GM11168 (cell line): ENCODE data around the gene SLC26A11.
"Not testable (repeated sequence)": the region's sequence is repeated elsewhere in the genome, so short reads cannot be mapped to it uniquely, and the experiment has no call there.

Experiments
- in situ Hi-C: fragments of 300-500 bp; cut with MboI; formaldehyde crosslinking; loops from one replicate; pipeline ENCODE4 v1.12.0; 2022; ENCODE audit warnings: low sequenced_read_pairs; ENCODE audit not compliant: unreplicated experiment

Gene SLC26A11

GRCh38 chr17:80274871-80275449 is 54.7 kb downstream of the SLC26A11 start:
- in situ Hi-C loops = no loop called here

- in situ Hi-C loops = not testable (repeated sequence)
Observed at GRCh38 chr17:80275857-80276256, 55.6 kb downstream of the SLC26A11 start.

GRCh38 chr17:80277751-80278671 is 57.8 kb downstream of the SLC26A11 start:
- in situ Hi-C loops = no loop called here

- in situ Hi-C loops = no loop called here
Observed at GRCh38 chr17:80279895-80280294, 59.7 kb downstream of the SLC26A11 start.

DNA sequence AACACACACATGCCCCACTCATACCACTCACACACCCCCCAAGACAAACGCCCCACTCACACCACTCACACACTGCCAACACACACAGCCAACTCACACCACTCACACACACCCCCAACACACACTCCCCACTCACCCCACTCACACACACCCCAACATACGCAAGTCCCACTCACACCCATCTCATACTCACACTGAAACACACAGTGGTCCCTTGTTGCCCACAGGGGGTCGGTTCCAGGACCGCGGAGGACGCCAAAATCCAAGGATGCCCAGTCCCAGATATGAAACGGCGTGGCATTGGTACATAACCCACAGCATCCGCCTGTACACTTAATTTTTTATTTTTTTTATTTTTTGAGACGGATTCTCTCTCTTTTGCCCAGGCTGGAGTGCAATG is 61.3 kb downstream of the SLC26A11 start:
- in situ Hi-C loops = no loop called here

DNA sequence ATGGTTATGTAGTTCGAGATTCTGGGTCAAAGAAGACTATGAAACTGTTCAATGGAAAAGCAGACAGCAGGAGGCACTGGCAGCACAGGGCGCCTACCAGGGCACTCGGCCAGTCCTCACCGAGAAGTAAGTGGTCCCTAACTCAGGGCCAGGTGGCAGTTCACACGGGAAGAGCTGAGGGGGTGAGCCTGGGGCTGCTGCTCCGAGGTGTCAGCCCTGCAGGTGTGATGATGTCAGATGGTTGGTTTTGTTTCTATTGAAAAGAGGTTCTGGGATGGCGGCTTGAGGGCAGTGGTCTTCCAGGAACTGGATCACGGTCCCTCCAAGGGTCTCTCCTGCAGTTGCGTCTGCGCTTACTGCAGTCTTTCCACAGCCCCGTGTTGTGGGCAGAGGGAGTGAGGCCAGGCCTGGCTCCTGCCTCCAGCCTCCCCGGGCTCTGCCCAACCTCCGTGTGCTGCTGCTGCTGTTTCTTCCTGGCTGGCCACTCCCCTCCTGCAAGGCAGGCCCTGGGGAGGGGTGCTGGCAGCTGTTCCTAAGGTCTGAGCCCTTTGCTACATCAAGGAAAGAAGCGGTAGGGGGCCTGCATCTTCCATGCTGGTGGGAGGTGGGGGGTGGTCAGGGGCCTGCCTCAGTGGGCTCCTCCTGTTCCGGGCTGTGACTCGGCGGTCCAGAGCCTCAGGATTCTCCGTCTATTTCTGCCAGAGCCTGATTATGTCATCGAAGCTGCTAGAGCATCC is 63.1 kb downstream of the SLC26A11 start:
- in situ Hi-C loops = no loop called here

- in situ Hi-C loops = no loop called here
Observed at GRCh38 chr17:80284631-80285030, 64.4 kb downstream of the SLC26A11 start.

DNA sequence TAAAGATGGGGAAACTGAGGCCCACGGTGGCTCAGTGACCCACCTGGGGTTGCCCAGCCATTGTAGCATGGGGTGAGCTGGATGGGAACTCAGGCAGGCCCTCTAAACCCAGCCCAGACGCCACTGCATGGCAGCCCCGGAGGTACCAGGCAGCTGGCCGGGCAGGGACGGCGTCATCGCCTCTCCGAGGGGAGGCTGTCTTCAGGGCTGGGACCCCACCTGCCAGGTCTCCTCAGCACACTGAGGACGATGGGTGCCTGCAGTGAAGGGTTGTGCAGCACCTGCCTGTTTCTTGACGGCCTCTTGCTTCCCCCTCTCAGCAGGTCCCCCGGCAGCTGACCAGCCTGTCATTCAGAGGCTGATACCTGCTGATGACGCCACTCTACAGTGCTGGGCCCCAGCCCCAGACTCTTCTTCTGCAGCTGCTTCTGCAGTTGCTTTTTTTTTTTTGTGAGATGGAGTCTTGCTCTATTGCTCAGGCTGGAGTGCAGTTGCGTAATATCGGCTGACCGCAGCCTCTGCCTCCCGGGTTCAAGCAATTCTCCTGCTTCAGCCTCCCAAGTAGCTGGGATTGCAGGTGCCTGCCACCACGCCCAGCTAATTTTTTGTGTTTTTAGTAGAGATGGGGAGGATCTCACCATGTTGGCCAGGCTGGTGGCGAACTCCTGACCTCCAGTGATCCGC is 65.2 kb downstream of the SLC26A11 start:
- in situ Hi-C loops = no loop called here

- in situ Hi-C loops = no loop called here
Observed at GRCh38 chr17:80286638-80286960, 66.4 kb downstream of the SLC26A11 start.

- in situ Hi-C loops = no loop called here
Observed at GRCh38 chr17:80287038-80287437, 66.8 kb downstream of the SLC26A11 start.

- in situ Hi-C loops = no loop called here
Observed at GRCh38 chr17:80287806-80288567, 67.8 kb downstream of the SLC26A11 start.

DNA sequence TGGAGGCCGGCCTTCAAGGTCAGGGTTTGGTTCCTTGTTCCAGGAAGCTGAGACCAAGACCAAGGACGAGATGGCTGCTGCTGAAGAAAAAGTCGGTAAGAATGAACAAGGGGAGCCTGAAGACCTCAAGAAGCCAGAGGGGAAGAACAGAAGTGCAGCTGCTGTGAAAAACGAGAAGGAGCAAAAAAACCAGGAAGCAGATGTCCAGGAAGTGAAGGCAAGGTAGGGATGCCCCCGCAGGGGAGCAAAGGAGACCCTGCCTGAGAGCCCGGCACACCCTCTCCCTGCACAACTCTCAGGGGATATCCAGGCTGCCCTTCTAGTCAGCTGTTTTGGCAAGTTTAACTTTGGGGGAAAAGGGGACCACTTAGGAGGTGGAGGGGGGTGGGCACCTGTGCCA is 69.4 kb downstream of the SLC26A11 start:
- in situ Hi-C loops = no loop called here

DNA sequence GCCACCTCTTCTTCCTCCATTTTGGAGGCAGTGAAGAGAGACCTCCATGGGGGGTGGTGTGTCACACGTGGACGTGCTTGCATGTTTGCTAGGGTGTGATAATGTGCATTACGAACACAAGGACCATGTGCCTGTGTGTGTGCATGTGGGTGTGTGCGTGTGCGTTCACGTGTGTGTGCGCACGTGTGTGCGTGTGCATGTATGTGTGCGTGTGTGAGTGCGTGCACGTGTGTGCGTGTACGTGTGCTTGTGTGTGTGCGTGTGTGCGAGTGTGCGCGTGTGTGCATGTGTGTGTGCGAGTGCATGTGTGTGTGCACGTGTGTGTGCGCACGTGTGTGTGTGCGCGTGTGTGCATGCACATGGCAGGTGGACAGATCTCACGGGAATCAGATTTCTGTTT is 69.9 kb downstream of the SLC26A11 start:
- in situ Hi-C loops = no loop called here

DNA sequence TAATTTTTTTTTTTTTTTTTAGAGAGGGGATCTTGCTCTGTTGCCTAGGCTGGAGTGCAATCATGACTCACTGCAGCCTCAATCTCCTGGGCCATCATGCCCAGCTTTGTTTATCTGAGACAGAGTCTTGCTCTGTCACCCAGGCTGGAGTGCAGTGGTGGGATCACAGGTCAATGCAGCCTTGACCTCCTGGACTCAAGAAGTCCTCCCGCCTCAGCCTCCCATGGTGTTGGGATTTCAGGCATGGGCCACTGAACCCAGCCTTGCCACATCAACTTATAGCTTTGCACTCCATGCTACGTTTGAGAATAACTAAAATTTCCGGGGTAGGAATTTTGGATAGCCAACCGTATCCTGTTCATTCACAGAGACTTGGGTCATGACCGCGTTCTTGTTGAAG is 71.0 kb downstream of the SLC26A11 start:
- in situ Hi-C loops = no loop called here

DNA sequence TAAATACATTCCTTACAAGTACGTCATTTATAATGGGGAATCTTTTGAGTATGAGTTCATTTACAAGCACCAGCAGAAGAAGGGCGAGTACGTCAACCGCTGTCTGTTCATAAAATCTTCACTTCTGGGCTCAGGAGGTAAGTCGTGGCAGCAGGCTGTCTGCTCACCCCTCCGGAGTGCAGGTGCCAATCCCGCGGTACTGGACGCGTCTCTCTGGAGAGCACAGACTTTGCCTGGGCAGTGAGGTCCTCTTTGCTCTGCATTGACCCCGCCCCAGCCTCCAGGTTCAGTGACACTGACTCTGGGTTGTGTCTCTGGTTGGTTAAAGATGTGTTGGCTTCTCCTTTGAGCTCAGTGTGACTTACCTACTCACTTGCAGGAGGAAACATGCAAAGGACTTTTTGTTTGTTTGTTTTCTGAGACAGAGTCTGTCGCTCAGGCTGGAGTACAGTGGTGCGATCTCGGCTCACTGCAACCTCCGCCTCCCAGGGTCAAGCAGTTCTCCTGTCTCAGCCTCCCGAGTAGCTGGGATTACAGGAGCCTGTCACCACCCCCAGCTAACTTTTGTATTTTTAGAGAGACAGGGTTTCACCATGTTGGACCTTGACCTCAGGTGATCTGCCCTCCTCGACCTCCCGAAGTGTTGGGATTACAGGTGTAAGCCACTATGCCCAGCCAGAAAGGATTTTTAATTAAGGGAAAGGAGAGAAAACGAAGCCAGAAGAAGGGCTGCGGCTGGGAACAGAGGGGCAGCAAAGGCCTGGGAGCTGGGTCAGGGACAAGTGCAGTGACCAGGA is 71.7 kb downstream of the SLC26A11 start:
- in situ Hi-C loops = no loop called here

- in situ Hi-C loops = no loop called here
Observed at GRCh38 chr17:80292521-80292971, 72.3 kb downstream of the SLC26A11 start.

DNA sequence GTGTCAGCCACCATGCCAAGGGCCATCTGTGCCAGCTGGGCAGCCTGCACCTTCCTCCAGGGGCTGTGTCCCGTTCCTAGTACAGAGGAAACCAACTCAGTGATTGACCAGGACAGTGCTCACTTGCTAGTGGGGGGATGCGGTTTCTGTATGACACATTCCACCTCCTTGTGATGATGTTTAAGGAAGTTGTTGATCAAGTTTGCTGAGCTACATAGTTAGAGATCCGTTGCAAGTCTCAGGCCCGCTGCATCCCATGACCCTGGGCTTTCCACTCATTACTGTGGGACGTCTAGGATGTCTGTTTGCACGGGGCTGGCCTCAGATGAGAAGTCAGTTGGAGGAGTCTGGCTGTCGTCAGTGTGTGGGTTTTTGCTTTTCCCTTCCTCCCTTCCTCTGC is 74.0 kb downstream of the SLC26A11 start:
- in situ Hi-C loops = no loop called here

DNA sequence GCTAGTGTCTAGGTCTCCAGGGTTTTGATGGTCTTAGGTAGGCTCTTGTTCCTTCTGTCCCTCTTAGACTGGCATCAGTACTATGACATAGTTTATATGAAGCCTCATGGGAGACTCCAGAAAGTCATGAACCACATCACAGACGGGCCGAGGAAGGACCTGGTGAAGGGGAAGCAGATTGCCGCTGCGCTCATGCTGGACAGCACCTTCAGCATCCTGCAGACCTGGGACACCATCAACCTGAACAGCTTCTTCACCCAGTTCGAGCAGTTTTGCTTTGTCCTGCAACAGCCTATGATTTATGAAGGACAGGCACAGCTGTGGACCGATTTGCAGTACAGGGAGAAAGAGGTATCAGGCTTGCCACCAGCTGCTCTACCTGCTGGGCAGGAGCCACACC is 74.4 kb downstream of the SLC26A11 start:
- in situ Hi-C loops = no loop called here

DNA sequence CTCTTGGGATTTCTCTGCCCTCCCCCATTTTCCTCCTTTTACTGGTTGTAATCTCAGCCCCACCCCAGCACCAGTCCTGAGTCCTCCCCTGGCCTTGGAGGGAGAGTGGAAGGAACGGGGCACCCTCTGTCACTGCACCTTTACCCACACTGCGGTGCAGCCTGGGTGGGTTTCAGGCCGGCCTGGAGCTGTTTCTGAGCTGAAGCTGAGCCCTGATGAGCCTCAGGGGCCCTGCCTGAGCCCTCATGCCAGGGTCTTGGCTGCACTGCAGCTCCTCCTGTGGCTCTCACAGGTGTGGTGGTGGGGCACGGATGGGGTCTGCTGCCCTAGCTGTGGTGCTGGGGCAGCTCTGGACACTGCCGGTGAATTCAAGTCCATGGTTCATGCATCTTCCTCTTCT is 74.9 kb downstream of the SLC26A11 start:
- in situ Hi-C loops = no loop called here
